ENCODE data around the gene XRCC5.

The XRCC5 gene

GRCh38 chr2:216170076-216170763, 61.1 kb downstream of the XRCC5 start:
- Histone ChIP-seq H3K4me3 (ENCODE audit: low read length) (no peak overlapping the region), H3K36me3 (ENCODE audit: control insufficient read depth, insufficient read depth, low read length) (peaks cover 12% of the 10 kb centered on the region), H3K4me1 (ENCODE audit: control insufficient read depth, insufficient read depth, low read length) (no peaks in the 10 kb centered on the region), H3K27me3 (ENCODE audit: control insufficient read depth, insufficient read depth, low read length) (no peaks in the 10 kb centered on the region), H3K9ac (ENCODE audit: low read length) (no peak overlapping the region), H3K27ac (ENCODE audit: low read depth, low read length) (no peak overlapping the region)

- Histone ChIP-seq H3K4me3 (ENCODE audit: low read length) (no peak overlapping the region), H3K9ac (ENCODE audit: low read length) (no peak overlapping the region), H3K36me3 (ENCODE audit: control insufficient read depth, insufficient read depth, low read length) (peaks cover 13% of the 10 kb centered on the region), H3K27me3 (ENCODE audit: control insufficient read depth, insufficient read depth, low read length) (no peaks in the 10 kb centered on the region), H3K4me1 (ENCODE audit: control insufficient read depth, insufficient read depth, low read length) (no peaks in the 10 kb centered on the region), H3K27ac (ENCODE audit: low read depth, low read length) (no peak overlapping the region)
Observed at GRCh38 chr2:216171011-216171410, 61.9 kb downstream of the XRCC5 start.

- Histone ChIP-seq H3K4me1 (ENCODE audit: control insufficient read depth, insufficient read depth, low read length) (no peaks in the 10 kb centered on the region), H3K27me3 (ENCODE audit: control insufficient read depth, insufficient read depth, low read length) (no peaks in the 10 kb centered on the region), H3K27ac (ENCODE audit: low read depth, low read length) (no peak overlapping the region), H3K9ac (ENCODE audit: low read length) (no peak overlapping the region), H3K4me3 (ENCODE audit: low read length) (no peak overlapping the region), H3K36me3 (ENCODE audit: control insufficient read depth, insufficient read depth, low read length) (peaks cover 12% of the 10 kb centered on the region)
Observed at GRCh38 chr2:216172493-216172892, 63.3 kb downstream of the XRCC5 start.

- no peaks in the 10 kb centered on the region for H3K27me3 ChIP-seq (ENCODE audit: control insufficient read depth, insufficient read depth, low read length)
- no peaks in the 10 kb centered on the region for H3K4me1 ChIP-seq (ENCODE audit: control insufficient read depth, insufficient read depth, low read length)
- no peak overlapping the region for H3K4me3 ChIP-seq (ENCODE audit: low read length)
- H3K9ac ChIP-seq (ENCODE audit: low read length): no peak overlapping the region
- no peak overlapping the region for H3K27ac ChIP-seq (ENCODE audit: low read depth, low read length)
- H3K36me3 ChIP-seq (ENCODE audit: control insufficient read depth, insufficient read depth, low read length): peaks cover 3% of the 10 kb centered on the region
Observed at GRCh38 chr2:216179015-216179414, 69.9 kb downstream of the XRCC5 start.

- H3K4me1 ChIP-seq (ENCODE audit: control insufficient read depth, insufficient read depth, low read length): no peaks in the 10 kb centered on the region
- no peak overlapping the region for H3K9ac ChIP-seq (ENCODE audit: low read length)
- no peaks in the 10 kb centered on the region for H3K36me3 ChIP-seq (ENCODE audit: control insufficient read depth, insufficient read depth, low read length)
- H3K27ac ChIP-seq (ENCODE audit: low read depth, low read length): no peak overlapping the region
- no peaks in the 10 kb centered on the region for H3K27me3 ChIP-seq (ENCODE audit: control insufficient read depth, insufficient read depth, low read length)
- H3K4me3 ChIP-seq (ENCODE audit: low read length): no peak overlapping the region
Observed at GRCh38 chr2:216181351-216181750, 72.2 kb downstream of the XRCC5 start.

GRCh38 chr2:216181953-216182461, 72.9 kb downstream of the XRCC5 start:
- Histone ChIP-seq H3K9ac (ENCODE audit: low read length) (no peak overlapping the region), H3K27me3 (ENCODE audit: control insufficient read depth, insufficient read depth, low read length) (no peaks in the 10 kb centered on the region), H3K27ac (ENCODE audit: low read depth, low read length) (no peak overlapping the region), H3K4me1 (ENCODE audit: control insufficient read depth, insufficient read depth, low read length) (no peaks in the 10 kb centered on the region), H3K36me3 (ENCODE audit: control insufficient read depth, insufficient read depth, low read length) (no peaks in the 10 kb centered on the region), H3K4me3 (ENCODE audit: low read length) (no peak overlapping the region)

GRCh38 chr2:216183462-216183861, 74.3 kb downstream of the XRCC5 start:
- no peak overlapping the region for H3K4me3 ChIP-seq (ENCODE audit: low read length)
- no peaks in the 10 kb centered on the region for H3K36me3 ChIP-seq (ENCODE audit: control insufficient read depth, insufficient read depth, low read length)

GRCh38 chr2:216188559-216188850, 79.4 kb downstream of the XRCC5 start:
- no peak overlapping the region for H3K27ac ChIP-seq (ENCODE audit: low read depth, low read length)

More at GRCh38 chr2:216183462-216183861, 74.3 kb downstream of the XRCC5 start:
- H3K9ac ChIP-seq (ENCODE audit: low read length): no peak overlapping the region
- H3K27me3 ChIP-seq (ENCODE audit: control insufficient read depth, insufficient read depth, low read length): no peaks in the 10 kb centered on the region
- peaks cover under 1% of the 10 kb centered on the region for H3K4me1 ChIP-seq (ENCODE audit: control insufficient read depth, insufficient read depth, low read length)
- no peak overlapping the region for H3K27ac ChIP-seq (ENCODE audit: low read depth, low read length)

GRCh38 chr2:216188956-216189355, 79.8 kb downstream of the XRCC5 start:
- Histone ChIP-seq H3K9ac (ENCODE audit: low read length) (no peak overlapping the region), H3K4me1 (ENCODE audit: control insufficient read depth, insufficient read depth, low read length) (peaks cover 3% of the 10 kb centered on the region), H3K27me3 (ENCODE audit: control insufficient read depth, insufficient read depth, low read length) (no peaks in the 10 kb centered on the region), H3K4me3 (ENCODE audit: low read length) (no peak overlapping the region), H3K36me3 (ENCODE audit: control insufficient read depth, insufficient read depth, low read length) (peaks cover 17% of the 10 kb centered on the region), H3K27ac (ENCODE audit: low read depth, low read length) (no peak overlapping the region)

More at GRCh38 chr2:216188559-216188850, 79.4 kb downstream of the XRCC5 start:
- Histone ChIP-seq H3K36me3 (ENCODE audit: control insufficient read depth, insufficient read depth, low read length) (peaks cover 13% of the 10 kb centered on the region), H3K4me1 (ENCODE audit: control insufficient read depth, insufficient read depth, low read length) (peaks cover 3% of the 10 kb centered on the region), H3K9ac (ENCODE audit: low read length) (no peak overlapping the region), H3K4me3 (ENCODE audit: low read length) (no peak overlapping the region), H3K27me3 (ENCODE audit: control insufficient read depth, insufficient read depth, low read length) (no peaks in the 10 kb centered on the region)

- Histone ChIP-seq H3K9ac (ENCODE audit: low read length) (no peak overlapping the region), H3K27me3 (ENCODE audit: control insufficient read depth, insufficient read depth, low read length) (no peaks in the 10 kb centered on the region), H3K27ac (ENCODE audit: low read depth, low read length) (no peak overlapping the region), H3K36me3 (ENCODE audit: control insufficient read depth, insufficient read depth, low read length) (peaks cover 17% of the 10 kb centered on the region), H3K4me3 (ENCODE audit: low read length) (no peak overlapping the region), H3K4me1 (ENCODE audit: control insufficient read depth, insufficient read depth, low read length) (peaks cover 3% of the 10 kb centered on the region)
Observed at GRCh38 chr2:216189410-216189809, 80.3 kb downstream of the XRCC5 start.

- H3K4me3 ChIP-seq (ENCODE audit: low read length): no peak overlapping the region
- H3K9ac ChIP-seq (ENCODE audit: low read length): no peak overlapping the region
- peaks cover 19% of the 10 kb centered on the region for H3K36me3 ChIP-seq (ENCODE audit: control insufficient read depth, insufficient read depth, low read length)
- H3K27ac ChIP-seq (ENCODE audit: low read depth, low read length): no peak overlapping the region
- no peaks in the 10 kb centered on the region for H3K27me3 ChIP-seq (ENCODE audit: control insufficient read depth, insufficient read depth, low read length)
- peaks cover 3% of the 10 kb centered on the region for H3K4me1 ChIP-seq (ENCODE audit: control insufficient read depth, insufficient read depth, low read length)
Observed at GRCh38 chr2:216192181-216192580, 83.0 kb downstream of the XRCC5 start.

GRCh38 chr2:216192931-216193330, 83.8 kb downstream of the XRCC5 start:
- H3K4me1 ChIP-seq (ENCODE audit: control insufficient read depth, insufficient read depth, low read length): peaks cover 3% of the 10 kb centered on the region
- H3K9ac ChIP-seq (ENCODE audit: low read length): no peak overlapping the region
- H3K27ac ChIP-seq (ENCODE audit: low read depth, low read length): no peak overlapping the region
- H3K27me3 ChIP-seq (ENCODE audit: control insufficient read depth, insufficient read depth, low read length): no peaks in the 10 kb centered on the region
- no peak overlapping the region for H3K4me3 ChIP-seq (ENCODE audit: low read length)
- H3K36me3 ChIP-seq (ENCODE audit: control insufficient read depth, insufficient read depth, low read length): peaks cover 19% of the 10 kb centered on the region

GRCh38 chr2:216194013-216194412, 84.9 kb downstream of the XRCC5 start:
- Histone ChIP-seq H3K36me3 (ENCODE audit: control insufficient read depth, insufficient read depth, low read length) (peaks cover 19% of the 10 kb centered on the region), H3K4me3 (ENCODE audit: low read length) (no peak overlapping the region), H3K9ac (ENCODE audit: low read length) (no peak overlapping the region), H3K27me3 (ENCODE audit: control insufficient read depth, insufficient read depth, low read length) (no peaks in the 10 kb centered on the region), H3K27ac (ENCODE audit: low read depth, low read length) (no peak overlapping the region), H3K4me1 (ENCODE audit: control insufficient read depth, insufficient read depth, low read length) (no peaks in the 10 kb centered on the region)

Measured in rectal smooth muscle tissue (tissue), 1 donor.